Uterus (tissue), 2 donors: ENCODE data around the gene ACSBG1.

Experiments used
- CTCF ChIP-seq, 4 experiments: fragments of 200-600 bp in 2 of 4; fragments of 450-650 bp in 2 of 4; sonication (generic) in 2 of 4; IDR thresholded peaks; one replicate each; pipeline ENCODE4 v1.5.1; 2016 to 2019; ENCODE audit warnings: antibody characterized with exemption in 4 of 4, mild to moderate bottlenecking in 2 of 4, moderate library complexity in 1 of 4
- POLR2A ChIP-seq, 2 donors: fragments of 450-650 bp; IDR thresholded peaks; one replicate each; pipeline ENCODE4 v1.6.1; 2016; ENCODE audit warnings: antibody characterized with exemption in 2 of 2, mild to moderate bottlenecking in 1 of 2, moderate library complexity in 1 of 2

GRCh38 chr15:78170848-78171773, 63.3 kb downstream of the ACSBG1 start:
- no peak for TF ChIP-seq CTCF (IDR thresholded peaks at IDR 0.05)
- TF ChIP-seq POLR2A (IDR thresholded peaks at IDR 0.05): no peak
